SK-N-MC (cell line): ENCODE results near the gene OPCML.

Experiments used
- EZH2 ChIP-seq: fragments of 200-600 bp; sonication (generic); IDR thresholded peaks from one replicate; pipeline ENCODE4 v1.6.1; 2017; ENCODE audit warnings: antibody characterized with exemption
- FOXP2 ChIP-seq: optimal IDR thresholded peaks from 2 replicates; pipeline ENCODE3; 2011; ENCODE audit warnings: mild to moderate bottlenecking, moderate library complexity; ENCODE audit not compliant: insufficient read depth; ENCODE audit errors: extremely low read length, control extremely low read depth
- POLR2AphosphoS5 ChIP-seq: IDR thresholded peaks from 2 replicates; pipeline ENCODE4 v1.6.1; 2012; ENCODE audit warnings: mild to moderate bottlenecking, low read depth, low read length, borderline replicate concordance

DNA sequence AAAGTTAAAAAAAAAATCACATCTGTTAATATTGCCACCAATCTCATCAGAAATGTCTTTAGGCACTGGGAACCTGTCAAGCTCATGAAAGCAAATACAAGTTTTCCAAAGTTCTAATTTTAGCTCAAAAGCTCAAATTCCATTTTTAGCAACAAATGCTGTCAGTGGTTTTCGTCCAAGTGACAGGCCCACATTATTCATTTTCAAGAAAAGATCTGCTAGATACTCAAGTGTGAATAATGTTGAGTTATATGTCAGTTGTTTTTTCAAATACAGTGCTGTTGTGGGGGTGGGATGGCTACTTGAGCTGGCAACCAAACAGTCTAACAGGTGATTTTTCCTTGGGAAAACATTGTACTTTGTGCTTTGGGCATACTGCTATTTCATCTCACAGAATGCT is 1072.6 kb downstream of the OPCML start:
- no peak for TF ChIP-seq POLR2AphosphoS5
- TF ChIP-seq EZH2 = no peak
- TF ChIP-seq FOXP2 = no peak
